Measurements from ENCODE around the gene TH.
"Not testable (repeated sequence)": the region's sequence is repeated elsewhere in the genome, so short reads cannot be mapped to it uniquely, and the experiment has no call there.

The TH gene

GRCh38 chr11:2194877-2195755 lies 23.5 kb upstream of the TH start:
- peak; percentile 38 for DNase-seq

- not testable (repeated sequence) for DNase-seq
Observed at GRCh38 chr11:2193888-2194595, 22.4 kb upstream of the TH start.

GRCh38 chr11:2193099-2193887 lies 21.7 kb upstream of the TH start:
- no peak for DNase-seq

- DNase-seq = no peak
Observed at GRCh38 chr11:2192435-2192834, 20.8 kb upstream of the TH start.

GRCh38 chr11:2191883-2192282 lies 20.3 kb upstream of the TH start:
- DNase-seq = no peak

- no peak for DNase-seq
Observed at GRCh38 chr11:2190657-2191471, 19.2 kb upstream of the TH start.

GRCh38 chr11:2189938-2190656 lies 18.5 kb upstream of the TH start:
- DNase-seq = no peak

GRCh38 chr11:2188745-2189144 lies 17.1 kb upstream of the TH start:
- no peak for DNase-seq

- DNase-seq = no peak
Observed at GRCh38 chr11:2187280-2187707, 15.7 kb upstream of the TH start.

- peak; percentile 41 for DNase-seq
Observed at GRCh38 chr11:2186669-2187279, 15.2 kb upstream of the TH start.

GRCh38 chr11:2185324-2186085 lies 13.9 kb upstream of the TH start:
- no peak for DNase-seq

- DNase-seq = no peak
Observed at GRCh38 chr11:2182692-2183474, 11.3 kb upstream of the TH start.

- DNase-seq = no peak
Observed at GRCh38 chr11:2182075-2182474, 10.5 kb upstream of the TH start.

- DNase-seq = no peak
Observed at GRCh38 chr11:2180789-2181370, 9.3 kb upstream of the TH start.

GRCh38 chr11:2180347-2180746 lies 8.7 kb upstream of the TH start:
- no peak for DNase-seq

GRCh38 chr11:2179516-2179915 lies 7.9 kb upstream of the TH start:
- no peak for DNase-seq

- no peak for DNase-seq
Observed at GRCh38 chr11:2178906-2179494, 7.4 kb upstream of the TH start.

- not testable (repeated sequence) for DNase-seq
Observed at GRCh38 chr11:2178055-2178773, 6.6 kb upstream of the TH start.

Measured in activated gamma-delta T cell treated with Interleukin-2 at 50 U/mL for 16 hours (primary cell).